ENCODE data around the gene TM9SF4. TPM values are rescaled to one million over a fixed set of nuclear protein-coding genes. Genes with fewer than 3 reads are reported as not detected.
A peak's percentile ranks its signal among the peaks of the same experiment; 100 is the strongest.

Gene TM9SF4
- total and polyA plus RNA-seq, 2 of the 8 experiments (the other 6 are each of a cell fraction or from before 2014, with no cell fraction given): 38.4 to 68.7 TPM

DNA sequence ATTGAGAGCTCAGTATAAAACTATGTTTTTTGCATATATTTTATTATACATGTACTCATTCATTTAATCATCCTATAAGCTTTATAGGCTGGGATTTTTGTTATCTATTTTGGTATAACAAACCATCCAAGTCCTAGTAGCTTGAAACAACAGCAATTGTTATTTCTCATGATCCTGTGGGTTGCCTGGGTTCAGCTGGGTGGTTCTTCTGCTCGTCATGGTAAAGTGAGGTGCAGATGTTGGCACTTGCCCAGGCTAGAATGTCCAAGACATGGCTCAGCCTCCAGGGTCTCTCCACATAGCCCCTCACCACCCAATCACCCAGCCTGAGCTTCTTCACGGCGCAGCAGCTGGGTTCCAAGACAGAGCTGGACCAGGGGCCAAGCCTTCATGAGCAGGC, 20.8 kb upstream of the TM9SF4 start:
- WGBS, 2 experiments (ENCODE audit: extremely low coverage in 1 of 2, insufficient coverage in 1 of 2, insufficient read length in 1 of 2, insufficient replicate concordance in 2 of 2, low coverage in 1 of 2, low lambda C conversion rate in 2 of 2, missing lambda C conversion rate in 1 of 2): 96% methylated on average over 3 of the region's 3 CpGs; no CpG with 5 or more reads in 1 of the 2 experiments
- CTCF ChIA-PET (ENCODE audit: partially characterized antibody): interaction anchor here (1.3 to 11.9 kb wide), 6 partner anchors 9 to 236 kb away, joined by 3 to 176 read pairs (median 6); no protein-coding TSS in a partner anchor
- TF ChIP-seq EP300 (IDR thresholded peaks at IDR 0.05; ENCODE audit: borderline replicate concordance in 1 of 2, low read depth in 2 of 2, low read length in 2 of 2): no peak
- TF ChIP-seq TEAD4 (IDR thresholded peaks at IDR 0.05; ENCODE audit: low read depth, low read length): no peak
- TF ChIP-seq, protein P1, sequence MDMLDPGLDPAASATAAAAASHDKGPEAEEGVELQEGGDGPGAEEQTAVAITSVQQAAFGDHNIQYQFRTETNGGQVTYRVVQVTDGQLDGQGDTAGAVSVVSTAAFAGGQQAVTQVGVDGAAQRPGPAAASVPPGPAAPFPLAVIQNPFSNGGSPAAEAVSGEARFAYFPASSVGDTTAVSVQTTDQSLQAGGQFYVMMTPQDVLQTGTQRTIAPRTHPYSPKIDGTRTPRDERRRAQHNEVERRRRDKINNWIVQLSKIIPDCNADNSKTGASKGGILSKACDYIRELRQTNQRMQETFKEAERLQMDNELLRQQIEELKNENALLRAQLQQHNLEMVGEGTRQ (IDR thresholded peaks at IDR 0.05; ENCODE audit: low read length): no peak
- no peak for TF ChIP-seq POU5F1 (IDR thresholded peaks at IDR 0.05; ENCODE audit: low read depth, low read length)
- TF ChIP-seq, protein P2, sequence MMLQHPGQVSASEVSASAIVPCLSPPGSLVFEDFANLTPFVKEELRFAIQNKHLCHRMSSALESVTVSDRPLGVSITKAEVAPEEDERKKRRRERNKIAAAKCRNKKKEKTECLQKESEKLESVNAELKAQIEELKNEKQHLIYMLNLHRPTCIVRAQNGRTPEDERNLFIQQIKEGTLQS (IDR thresholded peaks at IDR 0.05; ENCODE audit: insufficient read depth, low read depth, low read length): no peak
- no peak for TF ChIP-seq FOSL1 (IDR thresholded peaks at IDR 0.05; ENCODE audit: insufficient read depth, low read depth, low read length)
- TF ChIP-seq TCF12 (IDR thresholded peaks at IDR 0.05; ENCODE audit: low read depth, low read length): no peak
- TF ChIP-seq CHD1 (IDR thresholded peaks at IDR 0.05; ENCODE audit: low read depth, low read length): no peak
- no peak for TF ChIP-seq SUZ12 (IDR thresholded peaks at IDR 0.05; ENCODE audit: low read length)
- no peak for TF ChIP-seq SAP30 (IDR thresholded peaks at IDR 0.05; ENCODE audit: insufficient read depth, insufficient replicate concordance, low read length)
- no peak for TF ChIP-seq SIN3A (conservative IDR thresholded peaks at IDR 0.05 in 1 of 2, IDR thresholded peaks at IDR 0.05 in 1 of 2; ENCODE audit: low read depth in 1 of 2, low read length in 2 of 2)

More for the DNA sequence above, 20.8 kb upstream of the TM9SF4 start:
- Histone ChIP-seq H2BK120ac (replicated peaks; ENCODE audit: low read depth, low read length) (peak overlapping the region; percentile 0), H3K9me3 (ENCODE audit: insufficient read depth in 2 of 2, low read depth in 1 of 2, low read length in 1 of 2) (peaks cover 4 to 7% of the 10 kb centered on the region in 2 experiments; a peak in 3 of 4 replicates), H3K79me1 (ENCODE audit: low read depth, low read length) (no peaks in the 10 kb centered on the region), H4K91ac (replicated peaks; ENCODE audit: insufficient read length, low read length) (peak overlapping the region; percentile 37), H4K5ac (ENCODE audit: insufficient read length, low read depth, low read length) (peak overlapping the region; percentile 8), H3K18ac (ENCODE audit: extremely low read depth, low read length) (peak overlapping the region; percentile 88), H3K9ac (replicated peaks in 1 of 4; ENCODE audit: extremely low read depth in 1 of 4, low read depth in 3 of 4, low read length in 3 of 4) (no peak overlapping the region; a peak in 1 of 7 replicates), H3K4me2 (ENCODE audit: insufficient read depth in 1 of 2, low read depth in 2 of 2, low read length in 2 of 2) (no peak overlapping the region), H3K27me3 (replicated peaks in 1 of 4; ENCODE audit: control insufficient read depth in 3 of 4, extremely low read depth in 1 of 4, insufficient read depth in 3 of 4, low read length in 3 of 4) (no peaks in the 10 kb centered on the region; a peak in 1 of 7 replicates), H3K4me3 (ENCODE audit: extremely low read depth in 1 of 4, insufficient read depth in 2 of 4, low read depth in 3 of 4, low read length in 4 of 4) (no peak overlapping the region), H2BK5ac (ENCODE audit: low read depth, low read length) (peak overlapping the region; percentile 0; the same call in 1 of the 2 replicates), H4K8ac (ENCODE audit: extremely low read depth, insufficient read depth, low read length) (no peak overlapping the region), H3K4me1 (replicated peaks in 1 of 4; ENCODE audit: control insufficient read depth in 3 of 4, insufficient read depth in 4 of 4, low read length in 3 of 4) (peaks cover 17 to 26% (median 24%) of the 10 kb centered on the region in 4 experiments), H2BK20ac (ENCODE audit: low read length) (peak overlapping the region; percentile 100), H3K23ac (ENCODE audit: insufficient read length) (no peak overlapping the region), H2AK5ac (ENCODE audit: low read depth, low read length) (no peak overlapping the region), H2BK12ac (ENCODE audit: low read depth, low read length) (peak overlapping the region; percentile 76; the same call in 1 of the 2 replicates), H3K36me3 (ENCODE audit: control insufficient read depth in 2 of 4, insufficient read depth in 4 of 4, low read length in 3 of 4) (no peaks in the 10 kb centered on the region; a peak in 1 of 8 replicates), H2BK15ac (ENCODE audit: low read length) (0 out of 2 replicates have a peak overlapping the region, but pooled peaks have one; percentile 77), H3K27ac (ENCODE audit: low read depth, low read length) (no peak overlapping the region), H3K4ac (replicated peaks; ENCODE audit: insufficient read length, low read depth, low read length) (peak overlapping the region; percentile 17), H4K20me1 (replicated peaks in 1 of 2; ENCODE audit: control insufficient read depth in 1 of 2, insufficient read depth in 2 of 2, low read length in 2 of 2) (no peaks in the 10 kb centered on the region), H3K14ac (ENCODE audit: insufficient read length) (no peak overlapping the region), H2AFZ (ENCODE audit: low read length) (no peak overlapping the region), H3K23me2 (ENCODE audit: low read depth, low read length) (no peaks in the 10 kb centered on the region), H3K56ac (replicated peaks; ENCODE audit: insufficient read length, low read depth, low read length) (no peak overlapping the region), H3K79me2 (ENCODE audit: control insufficient read depth in 1 of 2, insufficient read depth in 2 of 2, low read length in 2 of 2) (no peaks in the 10 kb centered on the region)
- no peak for DNase-seq (ENCODE audit: low read depth in 1 of 2, low spot score in 2 of 2)
- POLR2A ChIA-PET (ENCODE audit: partially characterized antibody): no interaction called here
- FAIRE-seq: peak; percentile 24

Measured in H1 (cell line).